GM12891 (cell line): ENCODE data around the gene MTHFR.

Experiments
- POLR2A ChIP-seq: IDR thresholded peaks from 2 replicates; pipeline ENCODE4 v1.6.1; 2011; ENCODE audit warnings: low read depth, low read length, control low read depth
- POLR2AphosphoS5 ChIP-seq: IDR thresholded peaks from 2 replicates; pipeline ENCODE4 v1.6.1; 2011; ENCODE audit warnings: low read depth, low read length, control low read depth

GRCh38 chr1:11774753-11775152 lies 31.0 kb downstream of the MTHFR start:
- TF ChIP-seq POLR2AphosphoS5 (no peak), POLR2A (no peak)
